NCI-H1105 treated with DMSO at 0.1 percent for 48 hours (cell line): ENCODE results near the gene STAMBP.
"Not testable (repeated sequence)": the region's sequence is repeated elsewhere in the genome, so short reads cannot be mapped to it uniquely, and the experiment has no call there.

Experiments used
- DNase-seq: peaks from one replicate; lab custom pipeline; 2025; lab: John Stamatoyannopoulos, UW

Gene STAMBP

GRCh38 chr2:73887596-73888353 is 59.0 kb downstream of the STAMBP start:
- not testable (repeated sequence) for DNase-seq

GRCh38 chr2:73888388-73888787 is 59.6 kb downstream of the STAMBP start:
- no peak for DNase-seq

GRCh38 chr2:73889206-73889605 is 60.4 kb downstream of the STAMBP start:
- no peak for DNase-seq

- DNase-seq, result no peak
Observed at GRCh38 chr2:73890301-73891092, 61.7 kb downstream of the STAMBP start.

GRCh38 chr2:73891276-73891901 is 62.6 kb downstream of the STAMBP start:
- no peak for DNase-seq

- DNase-seq, result no peak
Observed at GRCh38 chr2:73892631-73893329, 64.0 kb downstream of the STAMBP start, which contains the start of gene ACTG2. TSS of gene ACTG2 (plus strand) at chr2:73893008. CDS start at chr2:73901312, 8,304 bp downstream.

GRCh38 chr2:73893764-73894474 is 65.2 kb downstream of the STAMBP start:
- no peak for DNase-seq

- DNase-seq, result no peak
Observed at GRCh38 chr2:73894475-73894850, 65.7 kb downstream of the STAMBP start.

DNA sequence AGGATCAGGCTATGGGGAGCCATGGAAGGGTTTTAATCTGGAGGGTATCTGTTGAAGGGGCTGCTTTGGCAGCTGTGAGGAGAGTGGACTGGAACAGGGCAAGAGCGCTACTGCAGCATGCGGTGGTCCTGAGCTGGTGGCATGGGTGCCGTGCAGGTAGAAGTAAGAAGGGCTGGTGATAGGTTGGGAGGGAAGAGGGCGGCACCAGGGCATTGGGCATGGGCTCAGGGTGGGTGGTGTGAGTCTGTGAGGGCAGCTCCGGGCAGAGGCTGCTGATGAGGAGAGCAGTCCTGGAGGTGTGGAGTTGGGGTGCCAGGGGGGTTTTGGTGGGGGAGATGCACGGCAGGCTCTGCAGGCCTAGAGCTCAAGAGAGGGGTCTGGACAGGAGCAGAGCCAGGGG is 66.1 kb downstream of the STAMBP start:
- no peak for DNase-seq

DNA sequence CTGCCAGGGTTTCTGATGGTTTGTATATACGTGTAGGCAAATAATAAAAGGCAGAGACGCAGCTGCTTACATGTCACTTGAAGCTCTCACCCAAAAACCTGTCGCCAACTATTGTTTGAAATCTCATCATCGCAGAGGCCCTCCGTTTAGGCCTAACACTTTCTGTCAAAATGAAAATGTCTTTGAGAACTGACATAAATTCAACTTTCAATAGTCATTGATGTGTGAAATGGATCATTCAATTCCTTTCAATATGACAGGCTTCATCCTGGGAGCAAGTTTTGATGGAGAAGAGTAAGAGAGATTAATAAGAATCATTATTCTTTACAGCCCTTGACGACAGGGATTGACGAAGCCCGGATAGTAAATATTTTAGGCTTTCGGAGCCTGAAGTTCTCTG is 66.7 kb downstream of the STAMBP start:
- DNase-seq, result no peak

DNA sequence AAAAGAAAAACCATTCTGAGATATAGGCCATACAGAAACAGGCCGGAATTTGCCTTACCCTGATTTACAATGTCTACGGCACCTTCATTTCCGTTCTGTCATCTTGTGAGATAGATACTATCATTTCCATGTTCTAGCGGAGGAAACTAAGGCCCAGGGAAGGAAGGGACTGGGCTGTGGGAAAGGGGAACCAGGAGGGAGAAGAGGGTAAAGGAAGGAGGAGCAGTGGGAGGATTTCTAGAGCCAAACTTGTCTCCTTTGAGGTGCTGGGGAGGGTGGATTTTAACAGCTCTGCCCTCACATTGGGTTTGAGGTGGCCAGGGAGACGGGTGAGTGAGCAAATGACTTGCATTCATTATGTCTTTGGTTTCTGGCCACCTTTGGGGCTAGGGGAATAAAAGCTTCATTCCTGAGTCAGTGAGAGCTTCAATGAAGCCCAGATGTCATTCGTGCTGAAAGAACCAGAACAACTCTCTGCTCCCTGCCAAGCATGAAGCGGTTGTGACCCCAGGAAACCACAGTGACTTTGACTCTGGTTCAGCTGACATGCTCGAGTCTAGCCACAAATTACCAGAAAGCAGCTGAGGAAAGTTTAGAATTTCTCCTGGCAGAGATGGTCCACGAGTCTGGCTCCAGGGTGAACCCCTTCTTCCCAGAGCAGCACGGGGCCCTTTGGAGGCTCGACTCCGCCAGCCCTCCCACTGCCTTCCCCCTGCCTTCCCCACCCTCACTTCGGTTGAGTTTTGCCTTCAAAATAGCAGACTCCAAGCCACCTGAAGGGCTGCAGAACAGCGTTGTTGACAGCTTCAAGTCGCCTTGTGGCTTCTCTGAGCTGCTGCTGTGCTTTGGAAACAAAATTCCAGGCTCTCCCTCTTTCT is 67.8 kb downstream of the STAMBP start:
- DNase-seq, result no peak

- no peak for DNase-seq
Observed at GRCh38 chr2:73897240-73897583, 68.5 kb downstream of the STAMBP start.

- no peak for DNase-seq
Observed at GRCh38 chr2:73897934-73898333, 69.2 kb downstream of the STAMBP start.

GRCh38 chr2:73899801-73900336 is 71.1 kb downstream of the STAMBP start:
- DNase-seq, result no peak

GRCh38 chr2:73901143-73901542 is 72.4 kb downstream of the STAMBP start:
- DNase-seq, result no peak

DNA sequence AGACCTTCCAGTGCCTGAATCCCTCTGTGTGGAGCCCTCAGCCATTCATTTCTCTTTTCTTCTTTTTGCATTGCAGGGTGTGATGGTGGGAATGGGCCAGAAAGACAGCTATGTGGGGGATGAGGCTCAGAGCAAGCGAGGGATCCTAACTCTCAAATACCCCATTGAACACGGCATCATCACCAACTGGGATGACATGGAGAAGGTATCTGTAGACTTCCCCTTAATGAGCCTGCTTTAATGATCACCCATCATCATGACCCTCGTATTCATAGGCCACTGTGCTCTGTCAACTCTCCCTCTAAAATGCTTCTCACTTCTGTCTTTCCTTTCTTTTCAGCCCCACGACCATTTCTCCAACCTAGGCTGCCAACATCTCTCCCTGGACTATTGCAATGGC is 73.5 kb downstream of the STAMBP start:
- no peak for DNase-seq

DNA sequence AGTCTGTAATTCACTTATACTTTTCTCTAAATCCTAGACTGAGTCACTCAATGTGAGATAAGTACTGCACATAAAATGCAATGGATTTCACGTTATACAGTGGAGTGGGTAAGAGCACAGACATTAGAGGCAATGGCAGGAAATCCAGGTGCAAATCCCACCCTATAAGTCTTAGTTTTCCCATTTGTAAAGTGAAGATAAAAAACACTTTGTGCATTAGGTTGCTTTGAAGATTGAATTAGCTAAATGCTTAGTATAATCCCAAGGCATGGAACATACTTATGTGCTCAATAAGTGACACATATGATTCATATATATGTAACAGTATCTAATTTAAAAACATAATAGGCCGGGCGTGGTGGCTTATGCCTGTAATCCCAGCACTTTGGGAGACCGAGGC is 74.6 kb downstream of the STAMBP start:
- no peak for DNase-seq

- DNase-seq, result not testable (repeated sequence)
Observed at GRCh38 chr2:73903949-73904613, 75.3 kb downstream of the STAMBP start.

GRCh38 chr2:73904952-73905351 is 76.2 kb downstream of the STAMBP start:
- no peak for DNase-seq
